H1 (cell line): ENCODE measurements around the gene NACAD. TPM values are rescaled to one million over a fixed set of nuclear protein-coding genes. Genes with fewer than 3 reads are reported as not detected.

Source experiments
- PHF8 ChIP-seq: fragments of 200-600 bp; sonication (generic); conservative IDR thresholded peaks from 2 replicates; pipeline ENCODE4 v1.7.1; 2012; ENCODE audit warnings: low read depth, mild to moderate bottlenecking, inconsistent platforms, low read length, moderate library complexity
- RAD21 ChIP-seq, 2 experiments: IDR thresholded peaks in 1 of 2; conservative IDR thresholded peaks in 1 of 2; 2 replicates each; pipeline ENCODE4 v1.6.1; 2011; ENCODE audit warnings: low read depth in 2 of 2, low read length in 2 of 2, improper control_type of control experiment in 1 of 2, inconsistent platforms in 1 of 2, mild to moderate bottlenecking in 1 of 2, moderate library complexity in 1 of 2
- polyA plus RNA-seq, 7 experiments: library from polyadenylated mRNA; depleted of rRNA in 3 of 7; stranded (reverse) in 5 of 7; unstranded in 2 of 7; fragments of >200 nt in 5 of 7; fragments of 200-250 nt in 2 of 7; gene quantifications; 1 replicate in 5 of 7; 2 replicates in 1 of 7; 4 replicates in 1 of 7; pipeline versions ENCODE4 v1.2.1 to v1.2.3, GENCODE V29; 2011 to 2013; ENCODE audit warnings: missing spikeins in 2 of 7, mixed read lengths in 2 of 7
- total RNA-seq: library from RNA; stranded (reverse); fragmentation: NEBNext Ultra II Directional; extraction: Animal tissue kit (Norgen Biotek cat#: 25700); gene quantifications from 2 replicates; pipeline ENCODE4 v1.2.1, GENCODE V29; 2021

NACAD gene
- total and polyA plus RNA-seq, 2 of the 8 experiments (the other 6 are each of a cell fraction or from before 2014, with no cell fraction given) = 1.3 to 6.0 TPM

GRCh38 chr7:45055594-45056219 is 33.1 kb downstream of the NACAD start (continued):
- TF ChIP-seq RAD21 (IDR thresholded peaks at IDR 0.05 in 1 of 2, conservative IDR thresholded peaks at IDR 0.05 in 1 of 2; ENCODE audit: low read depth in 2 of 2, low read length in 2 of 2) = no peak
- no peak for TF ChIP-seq PHF8
